Cerebellar cortex (tissue), 1 donor: Measurements from ENCODE around the gene TRPV4.

Experiments
- DNase-seq: peaks from one replicate; pipeline ENCODE4 v3.0.0-alpha.2; 2015; ENCODE audit warnings: low spot score

The TRPV4 gene

GRCh38 chr12:109739747-109740693 is 93.2 kb downstream of the TRPV4 start:
- no peak for DNase-seq

GRCh38 chr12:109738878-109739665 is 94.1 kb downstream of the TRPV4 start:
- no peak for DNase-seq

- no peak for DNase-seq
Measured at GRCh38 chr12:109738209-109738608, 95.0 kb downstream of the TRPV4 start.

- DNase-seq = no peak
Measured at GRCh38 chr12:109737631-109738030, 95.6 kb downstream of the TRPV4 start.

- DNase-seq = no peak
Measured at GRCh38 chr12:109737126-109737525, 96.1 kb downstream of the TRPV4 start.

- no peak for DNase-seq
Measured at GRCh38 chr12:109736552-109737108, 96.6 kb downstream of the TRPV4 start.

GRCh38 chr12:109735825-109736551 is 97.2 kb downstream of the TRPV4 start:
- no peak for DNase-seq

- no peak for DNase-seq
Measured at GRCh38 chr12:109735051-109735521, 98.1 kb downstream of the TRPV4 start.

GRCh38 chr12:109734219-109735000 is 98.8 kb downstream of the TRPV4 start:
- DNase-seq = no peak
